Measurements from ENCODE around the gene ZNF683.
"Not testable (repeated sequence)": the region's sequence is repeated elsewhere in the genome, so short reads cannot be mapped to it uniquely, and the experiment has no call there.

ZNF683 gene

GRCh38 chr1:26372611-26373010 is at the start of gene ZNF683:
ZNF683 (minus strand) TSS chr1:26372750; CDS start chr1:26368571, 4,179 bp downstream.
- Mint-ChIP-seq H3K27ac (peak within 1 kb of the TSS; percentile 83), H3K4me3 (peak within 1 kb of the TSS; percentile 50), H3K4me1 (peaks cover 80% of the 10 kb centered on the region)
- DNase-seq; ATAC-seq; H3K27me3 Mint-ChIP-seq; H3K36me3 Mint-ChIP-seq (ENCODE audit: low read depth); H3K9me3 Mint-ChIP-seq: not testable (repeated sequence)

GRCh38 chr1:26419494-26419893 is 46.9 kb upstream of the ZNF683 start:
- Mint-ChIP-seq H3K4me3 (no peak overlapping the region), H3K36me3 (ENCODE audit: low read depth) (no peaks in the 10 kb centered on the region), H3K9me3 (no peaks in the 10 kb centered on the region), H3K4me1 (no peaks in the 10 kb centered on the region), H3K27ac (no peak overlapping the region), H3K27me3 (peaks cover 14% of the 10 kb centered on the region)
- no peak for DNase-seq
- no peak for ATAC-seq

- H3K4me1 Mint-ChIP-seq, result no peaks in the 10 kb centered on the region
- peaks cover 19% of the 10 kb centered on the region for H3K27me3 Mint-ChIP-seq
- H3K4me3 Mint-ChIP-seq, result no peak overlapping the region
- DNase-seq (no peak), ATAC-seq (no peak)
- no peaks in the 10 kb centered on the region for H3K36me3 Mint-ChIP-seq (ENCODE audit: low read depth)
- no peaks in the 10 kb centered on the region for H3K9me3 Mint-ChIP-seq
- no peak overlapping the region for H3K27ac Mint-ChIP-seq
Measured at GRCh38 chr1:26418865-26419349, 46.4 kb upstream of the ZNF683 start.

GRCh38 chr1:26417111-26417759 is 44.7 kb upstream of the ZNF683 start:
- DNase-seq (peak; percentile 90), ATAC-seq (peak; percentile 100)
- Mint-ChIP-seq H3K9me3 (no peaks in the 10 kb centered on the region), H3K4me1 (no peaks in the 10 kb centered on the region), H3K4me3 (no peak overlapping the region), H3K36me3 (ENCODE audit: low read depth) (no peaks in the 10 kb centered on the region), H3K27ac (no peak overlapping the region), H3K27me3 (peaks cover 32% of the 10 kb centered on the region)

GRCh38 chr1:26413031-26413430 is 40.5 kb upstream of the ZNF683 start:
- H3K36me3 Mint-ChIP-seq (ENCODE audit: low read depth), result no peaks in the 10 kb centered on the region
- H3K9me3 Mint-ChIP-seq, result no peaks in the 10 kb centered on the region
- no peak for ATAC-seq
- H3K27ac Mint-ChIP-seq, result no peak overlapping the region
- H3K4me1 Mint-ChIP-seq, result peaks cover 17% of the 10 kb centered on the region
- H3K27me3 Mint-ChIP-seq, result peaks cover 61% of the 10 kb centered on the region
- DNase-seq, result no peak
- no peak overlapping the region for H3K4me3 Mint-ChIP-seq

GRCh38 chr1:26412180-26412840 is 39.8 kb upstream of the ZNF683 start:
- no peaks in the 10 kb centered on the region for H3K9me3 Mint-ChIP-seq
- ATAC-seq (no peak), DNase-seq (no peak)
- no peak overlapping the region for H3K27ac Mint-ChIP-seq
- H3K27me3 Mint-ChIP-seq, result peaks cover 63% of the 10 kb centered on the region
- H3K4me3 Mint-ChIP-seq, result no peak overlapping the region
- no peaks in the 10 kb centered on the region for H3K36me3 Mint-ChIP-seq (ENCODE audit: low read depth)
- peaks cover 17% of the 10 kb centered on the region for H3K4me1 Mint-ChIP-seq

GRCh38 chr1:26411624-26412074 is 39.1 kb upstream of the ZNF683 start:
- H3K27me3 Mint-ChIP-seq, result peaks cover 63% of the 10 kb centered on the region
- H3K4me3 Mint-ChIP-seq, result no peak overlapping the region

GRCh38 chr1:26410706-26411623 is 38.4 kb upstream of the ZNF683 start, which contains the start of gene LIN28A:
LIN28A (plus strand) TSS chr1:26410817; CDS start chr1:26410892, 75 bp downstream.
- Mint-ChIP-seq H3K27me3 (peaks cover 65% of the 10 kb centered on the region), H3K36me3 (ENCODE audit: low read depth) (no peaks in the 10 kb centered on the region), H3K27ac (no peak within 1 kb of the TSS), H3K4me1 (peaks cover 17% of the 10 kb centered on the region), H3K9me3 (no peaks in the 10 kb centered on the region), H3K4me3 (no peak within 1 kb of the TSS)
- DNase-seq (no peak), ATAC-seq (no peak)

More at GRCh38 chr1:26411624-26412074, 39.1 kb upstream of the ZNF683 start:
- no peak for DNase-seq
- Mint-ChIP-seq H3K27ac (no peak overlapping the region), H3K36me3 (ENCODE audit: low read depth) (no peaks in the 10 kb centered on the region), H3K4me1 (peaks cover 17% of the 10 kb centered on the region), H3K9me3 (no peaks in the 10 kb centered on the region)
- no peak for ATAC-seq

- Mint-ChIP-seq H3K27me3 (peaks cover 63% of the 10 kb centered on the region), H3K4me1 (peaks cover 17% of the 10 kb centered on the region), H3K4me3 (no peak overlapping the region), H3K27ac (no peak overlapping the region), H3K36me3 (ENCODE audit: low read depth) (no peaks in the 10 kb centered on the region), H3K9me3 (no peaks in the 10 kb centered on the region)
- ATAC-seq, result no peak
- no peak for DNase-seq
Measured at GRCh38 chr1:26409191-26409807, 36.7 kb upstream of the ZNF683 start.

- no peaks in the 10 kb centered on the region for H3K9me3 Mint-ChIP-seq
- peak; percentile 78 for DNase-seq
- no peaks in the 10 kb centered on the region for H3K36me3 Mint-ChIP-seq (ENCODE audit: low read depth)
- H3K4me3 Mint-ChIP-seq, result no peak overlapping the region
- H3K27ac Mint-ChIP-seq, result no peak overlapping the region
- peak; percentile 80 for ATAC-seq
- H3K27me3 Mint-ChIP-seq, result peaks cover 61% of the 10 kb centered on the region
- peaks cover 17% of the 10 kb centered on the region for H3K4me1 Mint-ChIP-seq
Measured at GRCh38 chr1:26408604-26409003, 36.1 kb upstream of the ZNF683 start.

GRCh38 chr1:26405281-26405915 is 32.8 kb upstream of the ZNF683 start:
- no peak for DNase-seq
- H3K9me3 Mint-ChIP-seq, result no peaks in the 10 kb centered on the region
- H3K27me3 Mint-ChIP-seq, result peaks cover 48% of the 10 kb centered on the region
- no peaks in the 10 kb centered on the region for H3K36me3 Mint-ChIP-seq (ENCODE audit: low read depth)
- no peak overlapping the region for H3K4me3 Mint-ChIP-seq
- no peak for ATAC-seq
- H3K27ac Mint-ChIP-seq, result no peak overlapping the region
- H3K4me1 Mint-ChIP-seq, result peaks cover 13% of the 10 kb centered on the region

- DNase-seq (no peak), ATAC-seq (no peak)
- peaks cover 11% of the 10 kb centered on the region for H3K4me1 Mint-ChIP-seq
- no peak overlapping the region for H3K27ac Mint-ChIP-seq
- H3K9me3 Mint-ChIP-seq, result no peaks in the 10 kb centered on the region
- peaks cover 43% of the 10 kb centered on the region for H3K27me3 Mint-ChIP-seq
- no peak overlapping the region for H3K4me3 Mint-ChIP-seq
- no peaks in the 10 kb centered on the region for H3K36me3 Mint-ChIP-seq (ENCODE audit: low read depth)
Measured at GRCh38 chr1:26404641-26405040, 32.1 kb upstream of the ZNF683 start.

- H3K4me1 Mint-ChIP-seq, result peaks cover 3% of the 10 kb centered on the region
- H3K27ac Mint-ChIP-seq, result no peak overlapping the region
- ATAC-seq (no peak), DNase-seq (no peak)
- peaks cover 34% of the 10 kb centered on the region for H3K27me3 Mint-ChIP-seq
- no peaks in the 10 kb centered on the region for H3K36me3 Mint-ChIP-seq (ENCODE audit: low read depth)
- H3K9me3 Mint-ChIP-seq, result no peaks in the 10 kb centered on the region
- H3K4me3 Mint-ChIP-seq, result no peak overlapping the region
Measured at GRCh38 chr1:26403656-26404055, 31.1 kb upstream of the ZNF683 start.

GRCh38 chr1:26401891-26402290 is 29.3 kb upstream of the ZNF683 start:
- no peak overlapping the region for H3K27ac Mint-ChIP-seq
- H3K4me1 Mint-ChIP-seq, result no peaks in the 10 kb centered on the region
- H3K4me3 Mint-ChIP-seq, result no peak overlapping the region
- H3K9me3 Mint-ChIP-seq, result no peaks in the 10 kb centered on the region
- no peak for ATAC-seq
- DNase-seq, result no peak
- H3K27me3 Mint-ChIP-seq, result peaks cover 27% of the 10 kb centered on the region
- H3K36me3 Mint-ChIP-seq (ENCODE audit: low read depth), result no peaks in the 10 kb centered on the region
